Activated B cell treated with CpG ODN at 0.5 μM for 24 hours (primary cell): ENCODE data around the gene BRS3. TPM values are rescaled to one million over a fixed set of nuclear protein-coding genes. Genes with fewer than 3 reads are reported as not detected.
A peak's percentile ranks its signal among the peaks of the same experiment; 100 is the strongest.

Experiments
- ATAC-seq: fragments of 200-7000 bp; cut with Tn5 transposase; one replicate; pipeline ENCODE4 v1.10.0; 2021; ENCODE audit warnings: low read depth, mild to moderate bottlenecking, moderate library complexity
- CTCF ChIA-PET: fragments of 350-600 bp; sonication (Branson Sonifier 250); formaldehyde crosslinking; loops from one replicate; lab custom pipeline; 2021; ENCODE audit warnings: antibody characterized with exemption; lab: Charles Lee
- POLR2A ChIA-PET: fragments of 350-600 bp; sonication (Branson Sonifier 250); formaldehyde crosslinking; loops from one replicate; lab custom pipeline; 2021; ENCODE audit warnings: antibody characterized with exemption; lab: Charles Lee
- DNase-seq: peaks from one replicate; pipeline ENCODE4 v3.0.0; 2022
- H3K27ac Mint-ChIP-seq: one replicate; pipeline ENCODE4 v1.8.0; 2020; ENCODE audit warnings: mixed read lengths
- H3K27me3 Mint-ChIP-seq: one replicate; pipeline ENCODE4 v1.8.0; 2021; ENCODE audit warnings: mixed read lengths
- H3K36me3 Mint-ChIP-seq: one replicate; pipeline ENCODE4 v1.8.0; 2021; ENCODE audit warnings: low read depth, mixed read lengths
- H3K4me1 Mint-ChIP-seq: one replicate; pipeline ENCODE4 v1.8.0; 2021; ENCODE audit warnings: mixed read lengths
- H3K4me3 Mint-ChIP-seq: one replicate; pipeline ENCODE4 v1.8.0; 2020; ENCODE audit warnings: mild to moderate bottlenecking, mixed read lengths
- H3K9me3 Mint-ChIP-seq: one replicate; pipeline ENCODE4 v1.8.0; 2020; ENCODE audit warnings: mixed read lengths
- intact Hi-C: fragments of 100-400 bp; cut with micrococcal nuclease; formaldehyde crosslinking; loops from one replicate; pipeline ENCODE4 v1.15.1; 2024
- total RNA-seq: library from RNA; stranded (reverse); gene quantifications from 2 replicates; pipeline ENCODE4 v1.2.3, GENCODE V29; 2022
- TF ChIP-seq, protein P1 (sequence below): fragments of 200-600 bp; IDR thresholded peaks from one replicate; pipeline ENCODE4 v1.8.0; 2022; ENCODE audit warnings: antibody characterized with exemption, mild to moderate bottlenecking

Gene BRS3
- total RNA-seq, 1 donor from 2014 or later: not detected

GRCh38 chrX:136497556-136498052, 9.9 kb downstream of the BRS3 start, which contains the start of gene HTATSF1:
HTATSF1 (plus strand) TSS chrX:136497592; CDS start chrX:136497685, 93 bp downstream.
- intact Hi-C loops: loop anchor here (1.0 to 5.0 kb wide), 7 partner anchors 195 to 1077 kb away; partner anchors contain the start of genes RBMX, SLC9A6 and SMIM10L2A
- H3K4me1 Mint-ChIP-seq: peaks cover 22% of the 10 kb centered on the region
- TF ChIP-seq, protein P1, sequence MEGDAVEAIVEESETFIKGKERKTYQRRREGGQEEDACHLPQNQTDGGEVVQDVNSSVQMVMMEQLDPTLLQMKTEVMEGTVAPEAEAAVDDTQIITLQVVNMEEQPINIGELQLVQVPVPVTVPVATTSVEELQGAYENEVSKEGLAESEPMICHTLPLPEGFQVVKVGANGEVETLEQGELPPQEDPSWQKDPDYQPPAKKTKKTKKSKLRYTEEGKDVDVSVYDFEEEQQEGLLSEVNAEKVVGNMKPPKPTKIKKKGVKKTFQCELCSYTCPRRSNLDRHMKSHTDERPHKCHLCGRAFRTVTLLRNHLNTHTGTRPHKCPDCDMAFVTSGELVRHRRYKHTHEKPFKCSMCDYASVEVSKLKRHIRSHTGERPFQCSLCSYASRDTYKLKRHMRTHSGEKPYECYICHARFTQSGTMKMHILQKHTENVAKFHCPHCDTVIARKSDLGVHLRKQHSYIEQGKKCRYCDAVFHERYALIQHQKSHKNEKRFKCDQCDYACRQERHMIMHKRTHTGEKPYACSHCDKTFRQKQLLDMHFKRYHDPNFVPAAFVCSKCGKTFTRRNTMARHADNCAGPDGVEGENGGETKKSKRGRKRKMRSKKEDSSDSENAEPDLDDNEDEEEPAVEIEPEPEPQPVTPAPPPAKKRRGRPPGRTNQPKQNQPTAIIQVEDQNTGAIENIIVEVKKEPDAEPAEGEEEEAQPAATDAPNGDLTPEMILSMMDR: no peak
- ChIA-PET CTCF (interaction anchor here (0.8 to 1.4 kb wide), 2 partner anchors 469 to 470 kb away, joined by 3 read pairs; no protein-coding TSS in a partner anchor), POLR2A (interaction anchor here (0.6 to 1.9 kb wide), 3 partner anchors 197 to 511 kb away, joined by 4 to 6 read pairs (median 5); partner anchors contain the start of gene RBMX)
- peaks cover 17% of the 10 kb centered on the region for H3K36me3 Mint-ChIP-seq
- peak within 1 kb of the TSS; percentile 89 for H3K4me3 Mint-ChIP-seq
- no peaks in the 10 kb centered on the region for H3K27me3 Mint-ChIP-seq
- H3K27ac Mint-ChIP-seq: peak within 1 kb of the TSS; percentile 97
- no peak for ATAC-seq
- H3K9me3 Mint-ChIP-seq: no peaks in the 10 kb centered on the region
- no peak for DNase-seq

GRCh38 chrX:136519069-136519468, 31.3 kb downstream of the BRS3 start:
- intact Hi-C loops: no loop called here
- TF ChIP-seq, protein P1: no peak
- CTCF ChIA-PET: no interaction called here

GRCh38 chrX:136523770-136524169, 36.0 kb downstream of the BRS3 start:
- intact Hi-C loops: no loop called here
- TF ChIP-seq, protein P1: no peak
- DNase-seq: no peak
- Mint-ChIP-seq H3K27me3 (peaks cover 2% of the 10 kb centered on the region), H3K27ac (no peak overlapping the region), H3K4me1 (peaks cover 4% of the 10 kb centered on the region), H3K9me3 (no peaks in the 10 kb centered on the region), H3K36me3 (no peaks in the 10 kb centered on the region), H3K4me3 (no peak overlapping the region)
- no peak for ATAC-seq
- CTCF ChIA-PET: no interaction called here
- POLR2A ChIA-PET: interaction anchor here (0.6 kb wide), 1 partner anchor 17 kb away, joined by 3 read pairs; no protein-coding TSS in a partner anchor

More at GRCh38 chrX:136519069-136519468, 31.3 kb downstream of the BRS3 start:
- Mint-ChIP-seq H3K4me3 (no peak overlapping the region), H3K27me3 (no peaks in the 10 kb centered on the region), H3K4me1 (peaks cover 4% of the 10 kb centered on the region), H3K27ac (no peak overlapping the region), H3K36me3 (no peaks in the 10 kb centered on the region), H3K9me3 (no peaks in the 10 kb centered on the region)
- DNase-seq (no peak), ATAC-seq (no peak)
- POLR2A ChIA-PET: no interaction called here

- no peak for ATAC-seq
- intact Hi-C loops: no loop called here
- peaks cover 4% of the 10 kb centered on the region for H3K4me1 Mint-ChIP-seq
- CTCF ChIA-PET: no interaction called here
- H3K27me3 Mint-ChIP-seq: peaks cover 2% of the 10 kb centered on the region
- no peaks in the 10 kb centered on the region for H3K36me3 Mint-ChIP-seq
- no peak overlapping the region for H3K4me3 Mint-ChIP-seq
- DNase-seq: no peak
- TF ChIP-seq, protein P1: no peak
- H3K27ac Mint-ChIP-seq: no peak overlapping the region
- no peaks in the 10 kb centered on the region for H3K9me3 Mint-ChIP-seq
- POLR2A ChIA-PET: no interaction called here
Measured at GRCh38 chrX:136525738-136526606, 38.2 kb downstream of the BRS3 start.
